Spinal cord (tissue), 10 donors: ENCODE results near the gene ROR1. TPM values are rescaled to one million over a fixed set of nuclear protein-coding genes. Genes with fewer than 3 reads are reported as not detected.
"Not testable (repeated sequence)": the region's sequence is repeated elsewhere in the genome, so short reads cannot be mapped to it uniquely, and the experiment has no call there.

ENCODE experiments used
- DNase-seq, 6 donors: peaks; one replicate each; pipeline versions ENCODE4 v3.0.0 to v3.0.0-alpha.2; 2013 to 2015; ENCODE audit warnings: low spot score in 6 of 6, low read depth in 4 of 6
- H3K27ac ChIP-seq: one replicate; pipeline ENCODE4 v1.5.1; 2013; ENCODE audit warnings: low read depth, low read length, control low read depth
- H3K27me3 ChIP-seq: one replicate; pipeline ENCODE4 v1.6.1; 2013; ENCODE audit warnings: low read length; ENCODE audit not compliant: control insufficient read depth, insufficient read depth
- H3K36me3 ChIP-seq: one replicate; pipeline ENCODE4 v1.6.1; 2013; ENCODE audit warnings: low read length; ENCODE audit not compliant: control insufficient read depth, insufficient read depth
- H3K4me1 ChIP-seq: one replicate; pipeline ENCODE4 v1.6.1; 2013; ENCODE audit warnings: low read length; ENCODE audit not compliant: control insufficient read depth, insufficient read depth
- H3K4me3 ChIP-seq: one replicate; pipeline ENCODE4 v1.5.1; 2013; ENCODE audit warnings: low read depth, low read length, control low read depth
- H3K9me3 ChIP-seq: one replicate; pipeline ENCODE4 v1.6.1; 2013; ENCODE audit warnings: low read length; ENCODE audit not compliant: control insufficient read depth, insufficient read depth
- WGBS: methylation state at CpG from one replicate; pipeline ENCODE4 v1.1.5; 2013; ENCODE audit warnings: missing lambda C conversion rate; ENCODE audit not compliant: insufficient coverage; 5-methylcytosine and 5-hydroxymethylcytosine counted together
- polyA plus RNA-seq, 2 donors: library from polyadenylated mRNA; unstranded; fragments of 120-200 nt; gene quantifications; one replicate each; pipeline ENCODE4 v1.2.1, GENCODE V29; 2013; ENCODE audit not compliant: insufficient read length in 2 of 2
- total RNA-seq, 2 donors: library from RNA; depleted of rRNA in 1 of 2; stranded (reverse); fragments of 120-200 nt in 1 of 2; fragments of >200 nt in 1 of 2; gene quantifications; one replicate each; pipeline versions ENCODE4 v1.2.3 to v1.2.4, GENCODE V29; 2013 to 2014
- donor health status: healthy.

The ROR1 gene
- total and polyA plus RNA-seq, 4 donors, result 4.0 to 16.5 (median 7.9) TPM

GRCh38 chr1:63787270-63787669, 13.5 kb downstream of the ROR1 start:
- not testable (repeated sequence) for H3K27ac ChIP-seq, DNase-seq, H3K4me1 ChIP-seq, H3K4me3 ChIP-seq, H3K36me3 ChIP-seq, H3K27me3 ChIP-seq, H3K9me3 ChIP-seq
- WGBS, result no CpG with 5 or more reads among the region's 3 CpGs

- Histone ChIP-seq H3K27me3 (no peaks in the 10 kb centered on the region), H3K4me3 (no peak overlapping the region), H3K36me3 (no peaks in the 10 kb centered on the region), H3K9me3 (no peaks in the 10 kb centered on the region), H3K27ac (no peak overlapping the region), H3K4me1 (peaks cover 3% of the 10 kb centered on the region)
- DNase-seq, result no peak
- no CpG with 5 or more reads among the region's 1 CpG for WGBS
Observed at GRCh38 chr1:63787875-63788274, 14.1 kb downstream of the ROR1 start.

- no peaks in the 10 kb centered on the region for H3K36me3 ChIP-seq
- no peaks in the 10 kb centered on the region for H3K9me3 ChIP-seq
- no peak for DNase-seq
- H3K27me3 ChIP-seq, result no peaks in the 10 kb centered on the region
- H3K4me3 ChIP-seq, result no peak overlapping the region
- 77% methylated on average over 3 of the region's 4 CpGs for WGBS
- H3K4me1 ChIP-seq, result peaks cover 3% of the 10 kb centered on the region
- H3K27ac ChIP-seq, result no peak overlapping the region
Observed at GRCh38 chr1:63789856-63790605, 16.2 kb downstream of the ROR1 start.

GRCh38 chr1:63790989-63791388, 17.2 kb downstream of the ROR1 start:
- WGBS, result 59% methylated on average over 1 of the region's 1 CpG
- Histone ChIP-seq H3K4me1 (peaks cover 3% of the 10 kb centered on the region), H3K36me3 (no peaks in the 10 kb centered on the region), H3K27me3 (no peaks in the 10 kb centered on the region), H3K4me3 (no peak overlapping the region), H3K27ac (no peak overlapping the region), H3K9me3 (no peaks in the 10 kb centered on the region)
- DNase-seq, result no peak

GRCh38 chr1:63792152-63792551, 18.3 kb downstream of the ROR1 start:
- WGBS, result no CpG with 5 or more reads among the region's 4 CpGs
- DNase-seq, result no peak
- no peaks in the 10 kb centered on the region for H3K36me3 ChIP-seq
- no peaks in the 10 kb centered on the region for H3K9me3 ChIP-seq
- peaks cover 3% of the 10 kb centered on the region for H3K4me1 ChIP-seq
- H3K27ac ChIP-seq, result no peak overlapping the region
- no peaks in the 10 kb centered on the region for H3K27me3 ChIP-seq
- no peak overlapping the region for H3K4me3 ChIP-seq

- Histone ChIP-seq H3K4me3 (no peak overlapping the region), H3K36me3 (no peaks in the 10 kb centered on the region), H3K27ac (no peak overlapping the region), H3K9me3 (no peaks in the 10 kb centered on the region), H3K4me1 (peaks cover 3% of the 10 kb centered on the region), H3K27me3 (no peaks in the 10 kb centered on the region)
- no peak for DNase-seq
- 82% methylated on average over 8 of the region's 8 CpGs for WGBS
Observed at GRCh38 chr1:63793741-63794240, 20.0 kb downstream of the ROR1 start.

- Histone ChIP-seq H3K36me3 (no peaks in the 10 kb centered on the region), H3K4me3 (no peak overlapping the region), H3K27me3 (no peaks in the 10 kb centered on the region), H3K4me1 (peaks cover 3% of the 10 kb centered on the region), H3K27ac (no peak overlapping the region), H3K9me3 (no peaks in the 10 kb centered on the region)
- DNase-seq, result no peak
- WGBS, result 98% methylated on average over 6 of the region's 7 CpGs
Observed at GRCh38 chr1:63794354-63794753, 20.5 kb downstream of the ROR1 start.

- H3K36me3 ChIP-seq, result no peaks in the 10 kb centered on the region
- no peak for DNase-seq
- peaks cover 3% of the 10 kb centered on the region for H3K4me1 ChIP-seq
- H3K4me3 ChIP-seq, result no peak overlapping the region
- H3K27ac ChIP-seq, result no peak overlapping the region
- H3K27me3 ChIP-seq, result no peaks in the 10 kb centered on the region
- no peaks in the 10 kb centered on the region for H3K9me3 ChIP-seq
- WGBS, result 83% methylated on average over 5 of the region's 7 CpGs
Observed at GRCh38 chr1:63794939-63795378, 21.1 kb downstream of the ROR1 start.

- 33% methylated on average over 1 of the region's 4 CpGs for WGBS
- H3K27me3 ChIP-seq, result no peaks in the 10 kb centered on the region
- no peak overlapping the region for H3K27ac ChIP-seq
- H3K36me3 ChIP-seq, result no peaks in the 10 kb centered on the region
- H3K9me3 ChIP-seq, result no peaks in the 10 kb centered on the region
- H3K4me1 ChIP-seq, result peaks cover 2% of the 10 kb centered on the region
- peak in 2 of 6 donors; percentile 6 to 24 for DNase-seq
- no peak overlapping the region for H3K4me3 ChIP-seq
Observed at GRCh38 chr1:63795455-63795854, 21.6 kb downstream of the ROR1 start.

GRCh38 chr1:63797056-63797726, 23.4 kb downstream of the ROR1 start:
- H3K9me3 ChIP-seq, result no peaks in the 10 kb centered on the region
- no peaks in the 10 kb centered on the region for H3K36me3 ChIP-seq
- no peaks in the 10 kb centered on the region for H3K4me1 ChIP-seq
- no peak overlapping the region for H3K27ac ChIP-seq
- DNase-seq, result no peak
- H3K4me3 ChIP-seq, result no peak overlapping the region
- H3K27me3 ChIP-seq, result no peaks in the 10 kb centered on the region
- WGBS, result 89% methylated on average over 6 of the region's 7 CpGs
